ENCODE results near the gene DAP. TPM values are rescaled to one million over a fixed set of nuclear protein-coding genes. Genes with fewer than 3 reads are reported as not detected.
A peak's percentile ranks its signal among the peaks of the same experiment; 100 is the strongest.

Gene DAP
- total and polyA plus RNA-seq, 2 donors (not counting 1 experiment from before 2014, with no cell fraction given): 56.6 to 158 TPM

DNA sequence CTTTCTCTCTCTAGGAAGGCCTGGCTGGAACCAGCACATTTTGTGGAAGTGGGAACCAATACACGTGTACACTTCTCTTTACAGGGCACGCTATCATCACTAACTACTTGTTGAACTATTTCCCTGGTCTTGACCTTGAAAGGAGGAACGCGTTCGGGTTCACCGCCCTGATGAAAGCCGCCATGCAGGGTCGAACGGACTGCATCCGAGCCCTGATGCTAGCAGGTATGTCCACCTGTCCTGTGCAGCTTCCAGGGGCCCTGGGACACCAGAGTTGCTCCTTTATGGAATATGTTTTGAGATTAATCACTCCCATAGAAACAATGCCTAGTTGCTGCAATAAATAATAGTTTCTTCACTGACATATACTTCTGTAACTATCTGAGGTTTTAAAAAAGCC lies 123.1 kb downstream of the DAP start:
- no peak for TF ChIP-seq CTCF (conservative IDR thresholded peaks at IDR 0.05 in 1 of 2, IDR thresholded peaks at IDR 0.05 in 1 of 2; ENCODE audit: low read depth in 1 of 2, low read length in 2 of 2)
- H3K9ac ChIP-seq (ENCODE audit: insufficient read depth, low read length): no peak overlapping the region
- no peak overlapping the region for H3K27ac ChIP-seq (ENCODE audit: insufficient read depth, low read length)
- no peaks in the 10 kb centered on the region for H3K9me3 ChIP-seq (ENCODE audit: control insufficient read depth, insufficient read depth, low read depth, low read length)
- H3K4me1 ChIP-seq (ENCODE audit: control insufficient read depth, extremely low read depth, insufficient read depth, low read length): no peaks in the 10 kb centered on the region
- H2AFZ ChIP-seq (ENCODE audit: low read length): no peak overlapping the region
- no peaks in the 10 kb centered on the region for H4K20me1 ChIP-seq (ENCODE audit: control insufficient read depth, extremely low read depth, insufficient read depth, low read length)
- H3K4me2 ChIP-seq (ENCODE audit: extremely low read depth, insufficient read depth, low read length): no peak overlapping the region
- no peaks in the 10 kb centered on the region for H3K27me3 ChIP-seq (ENCODE audit: control insufficient read depth, insufficient read depth, low read length)
- peaks cover 3% of the 10 kb centered on the region for H3K36me3 ChIP-seq (ENCODE audit: control insufficient read depth, insufficient read depth, low read length)
- no peak overlapping the region for H3K4me3 ChIP-seq (replicated peaks in 1 of 4; ENCODE audit: control extremely low read depth in 1 of 4, insufficient read depth in 1 of 4, low read depth in 3 of 4, low read length in 4 of 4)
- DNase-seq (ENCODE audit: low read depth in 2 of 2): no peak
- H3K79me2 ChIP-seq (ENCODE audit: control insufficient read depth, insufficient read depth, low read length): no peaks in the 10 kb centered on the region

DNA sequence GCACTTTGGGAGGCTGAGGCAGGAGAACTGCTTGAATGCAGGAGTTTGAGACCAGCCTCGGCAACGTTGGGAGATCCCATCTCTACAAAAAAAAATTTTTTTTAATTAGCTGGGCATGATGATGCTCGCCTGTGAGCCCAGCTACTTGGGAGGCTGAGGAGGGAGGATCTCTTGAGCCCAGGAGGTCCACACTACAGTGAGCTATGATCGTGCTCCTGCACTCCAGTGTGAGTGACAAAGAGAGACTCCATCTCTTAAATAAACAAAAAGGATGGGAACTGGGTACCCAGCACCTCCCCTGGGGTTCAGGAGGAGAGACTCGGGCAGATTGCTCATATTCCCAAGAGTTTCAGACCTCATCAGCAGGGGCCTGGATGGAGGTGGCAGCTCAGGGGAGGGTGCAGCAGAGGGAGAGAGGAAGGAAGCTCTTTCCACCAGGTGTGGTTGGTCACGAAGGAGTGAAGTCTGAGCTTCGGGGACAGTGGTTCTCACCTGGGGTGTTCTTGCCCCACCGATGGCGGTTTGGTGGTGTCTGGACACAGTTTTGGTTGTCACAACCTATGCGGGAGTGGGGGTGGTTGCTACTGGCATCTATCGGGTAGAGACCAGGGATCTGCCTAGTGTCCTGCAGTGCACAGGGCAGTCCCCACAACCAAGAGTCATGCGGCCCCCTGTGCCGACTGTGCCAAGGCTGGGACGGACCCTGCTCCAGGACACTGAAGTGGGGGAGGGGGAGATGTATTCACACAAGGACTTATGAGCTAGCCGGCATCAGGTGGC lies 124.5 kb downstream of the DAP start:
- Histone ChIP-seq H3K4me1 (ENCODE audit: control insufficient read depth, extremely low read depth, insufficient read depth, low read length) (no peaks in the 10 kb centered on the region), H4K20me1 (ENCODE audit: control insufficient read depth, extremely low read depth, insufficient read depth, low read length) (no peaks in the 10 kb centered on the region), H3K9me3 (ENCODE audit: control insufficient read depth, insufficient read depth, low read depth, low read length) (no peaks in the 10 kb centered on the region), H2AFZ (ENCODE audit: low read length) (no peak overlapping the region), H3K79me2 (ENCODE audit: control insufficient read depth, insufficient read depth, low read length) (no peaks in the 10 kb centered on the region), H3K4me3 (replicated peaks in 1 of 4; ENCODE audit: control extremely low read depth in 1 of 4, insufficient read depth in 1 of 4, low read depth in 3 of 4, low read length in 4 of 4) (no peak overlapping the region), H3K4me2 (ENCODE audit: extremely low read depth, insufficient read depth, low read length) (no peak overlapping the region), H3K27ac (ENCODE audit: insufficient read depth, low read length) (no peak overlapping the region), H3K36me3 (ENCODE audit: control insufficient read depth, insufficient read depth, low read length) (peaks cover 3% of the 10 kb centered on the region), H3K9ac (ENCODE audit: insufficient read depth, low read length) (no peak overlapping the region), H3K27me3 (ENCODE audit: control insufficient read depth, insufficient read depth, low read length) (no peaks in the 10 kb centered on the region)
- TF ChIP-seq EZH2 (IDR thresholded peaks at IDR 0.05; ENCODE audit: low read length, missing control alignments) (no peak), CTCF (conservative IDR thresholded peaks at IDR 0.05 in 1 of 2, IDR thresholded peaks at IDR 0.05 in 1 of 2; ENCODE audit: low read depth in 1 of 2, low read length in 2 of 2) (no peak)
- DNase-seq (ENCODE audit: low read depth in 2 of 2): no peak

DNA sequence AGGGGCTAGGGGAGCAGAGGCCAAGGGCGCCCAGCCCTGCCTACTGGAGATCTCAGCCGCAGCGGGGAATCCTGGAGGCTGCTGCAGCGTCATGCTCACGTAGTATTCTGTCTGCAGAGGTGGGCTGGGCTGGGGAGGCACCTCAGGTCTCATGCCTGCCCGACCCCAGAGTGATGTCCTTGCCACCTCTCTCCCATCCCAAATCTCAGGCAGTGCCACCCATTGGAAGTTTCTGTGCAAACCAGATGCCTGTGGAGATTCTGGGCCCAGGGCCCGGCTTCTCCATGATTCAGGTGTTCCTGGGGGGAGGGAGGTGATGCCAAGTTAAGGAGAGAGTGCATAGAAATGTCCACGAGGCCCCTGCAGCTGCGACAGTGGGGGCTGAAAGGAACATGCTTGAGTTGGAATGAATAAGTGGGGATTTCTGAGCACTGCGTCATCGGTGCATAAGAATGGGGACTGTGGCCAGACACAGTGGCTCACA lies 125.1 kb downstream of the DAP start:
- no peak for TF ChIP-seq EZH2 (IDR thresholded peaks at IDR 0.05; ENCODE audit: low read length, missing control alignments)
- no peak for TF ChIP-seq CTCF (conservative IDR thresholded peaks at IDR 0.05 in 1 of 2, IDR thresholded peaks at IDR 0.05 in 1 of 2; ENCODE audit: low read depth in 1 of 2, low read length in 2 of 2)
- DNase-seq (ENCODE audit: low read depth in 2 of 2): peak in 1 of 2 donors; percentile 56
- no peaks in the 10 kb centered on the region for H3K79me2 ChIP-seq (ENCODE audit: control insufficient read depth, insufficient read depth, low read length)
- no peak overlapping the region for H3K27ac ChIP-seq (ENCODE audit: insufficient read depth, low read length)
- H3K36me3 ChIP-seq (ENCODE audit: control insufficient read depth, insufficient read depth, low read length): peaks cover 3% of the 10 kb centered on the region
- no peak overlapping the region for H3K4me3 ChIP-seq (replicated peaks in 1 of 4; ENCODE audit: control extremely low read depth in 1 of 4, insufficient read depth in 1 of 4, low read depth in 3 of 4, low read length in 4 of 4)
- H3K4me2 ChIP-seq (ENCODE audit: extremely low read depth, insufficient read depth, low read length): no peak overlapping the region
- no peaks in the 10 kb centered on the region for H3K4me1 ChIP-seq (ENCODE audit: control insufficient read depth, extremely low read depth, insufficient read depth, low read length)
- no peak overlapping the region for H3K9ac ChIP-seq (ENCODE audit: insufficient read depth, low read length)
- no peaks in the 10 kb centered on the region for H3K27me3 ChIP-seq (ENCODE audit: control insufficient read depth, insufficient read depth, low read length)
- no peaks in the 10 kb centered on the region for H3K9me3 ChIP-seq (ENCODE audit: control insufficient read depth, insufficient read depth, low read depth, low read length)
- no peaks in the 10 kb centered on the region for H4K20me1 ChIP-seq (ENCODE audit: control insufficient read depth, extremely low read depth, insufficient read depth, low read length)
- no peak overlapping the region for H2AFZ ChIP-seq (ENCODE audit: low read length)

Data from fibroblast of lung (primary cell).